Amniotic epithelial cell (primary cell): ENCODE results near the gene SLFN5.
"Not testable (repeated sequence)": the region's sequence is repeated elsewhere in the genome, so short reads cannot be mapped to it uniquely, and the experiment has no call there.

Source experiments
- DNase-seq: peaks from one replicate; pipeline ENCODE4 v3.0.0-alpha.2; 2010; ENCODE audit warnings: low read depth

SLFN5 gene

GRCh38 chr17:35242158-35242804 lies 591 bp upstream of the SLFN5 start:
- DNase-seq = peak; percentile 28

DNA sequence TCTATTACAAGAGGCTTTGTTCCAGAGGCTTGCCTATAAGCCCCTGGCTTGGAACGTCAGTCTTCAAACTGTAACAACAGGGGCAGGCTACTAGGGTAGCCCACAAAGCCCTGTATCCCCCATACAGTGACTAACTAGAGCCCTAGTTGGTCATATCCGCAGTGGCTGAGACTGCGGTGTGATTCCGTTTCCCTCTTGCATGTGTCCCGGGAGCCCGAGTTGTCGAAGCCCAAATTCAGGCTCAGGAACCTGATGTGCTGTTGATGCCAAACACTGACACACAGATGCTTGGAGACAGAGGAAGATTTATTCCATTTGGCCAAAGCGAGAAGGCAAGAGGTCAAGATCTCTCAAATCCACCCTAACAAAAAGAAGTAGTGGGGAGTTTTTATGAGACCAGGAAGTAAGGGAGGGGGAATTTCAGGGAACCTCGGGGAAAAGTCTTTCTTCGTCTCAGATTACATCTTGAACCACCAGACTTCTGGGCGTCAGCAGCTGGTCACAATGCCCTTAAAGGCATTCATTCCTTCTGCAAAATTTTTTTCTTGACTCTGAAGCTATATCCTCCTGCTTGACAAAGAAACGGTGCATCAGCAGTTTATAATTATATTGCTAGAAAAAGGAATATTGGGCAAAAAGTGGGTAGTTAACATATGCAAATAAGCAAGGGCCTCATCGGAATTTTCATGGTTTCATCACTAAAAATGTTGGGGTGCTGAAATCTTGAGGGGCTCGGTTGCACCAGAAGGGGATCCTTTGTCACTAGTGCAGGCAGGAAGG lies 879 bp downstream of the SLFN5 start:
- peak; percentile 54 for DNase-seq

DNA sequence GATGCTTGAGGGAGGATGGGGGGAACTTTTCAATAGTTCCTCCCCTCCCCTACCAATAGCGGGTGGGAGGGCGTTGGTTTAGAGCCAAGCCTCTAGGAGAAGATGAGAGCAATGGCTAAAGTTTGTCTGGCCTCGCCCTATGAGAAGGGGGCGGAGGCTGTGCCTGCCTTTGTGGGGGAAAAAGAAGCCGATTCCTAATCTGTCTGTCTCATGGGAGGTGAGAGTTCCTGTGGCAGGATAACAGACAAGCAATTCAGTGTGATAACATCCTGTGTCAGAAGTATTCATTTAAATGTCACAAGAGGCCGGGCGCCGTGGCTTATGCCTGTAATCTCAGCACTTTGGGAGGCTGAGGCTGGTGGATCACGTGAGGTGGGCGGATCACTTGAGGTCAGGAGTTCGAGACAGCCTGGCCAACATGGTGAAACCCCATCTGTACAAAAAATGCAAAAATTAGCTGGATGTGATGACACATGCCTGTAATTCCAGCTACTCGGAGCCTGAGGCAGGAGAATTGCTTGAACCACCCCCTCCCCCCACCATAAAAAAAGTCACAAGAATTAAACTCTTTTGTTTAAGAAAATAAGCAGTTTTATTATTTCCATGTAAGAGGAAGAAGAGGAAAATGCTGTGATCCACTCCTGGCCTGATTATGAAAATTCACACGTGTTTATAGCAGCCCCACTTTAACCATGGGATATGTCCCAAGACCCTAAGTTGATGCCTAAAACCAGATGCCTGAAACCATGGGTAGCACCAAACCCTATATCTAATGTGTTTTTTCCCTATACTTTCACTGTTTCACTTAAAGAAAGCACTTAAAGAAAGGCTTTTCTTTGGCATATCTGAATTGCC lies 1.7 kb downstream of the SLFN5 start:
- peak; percentile 87 for DNase-seq

- DNase-seq = peak; percentile 94
Measured at GRCh38 chr17:35245196-35245486, 2.3 kb downstream of the SLFN5 start.

DNA sequence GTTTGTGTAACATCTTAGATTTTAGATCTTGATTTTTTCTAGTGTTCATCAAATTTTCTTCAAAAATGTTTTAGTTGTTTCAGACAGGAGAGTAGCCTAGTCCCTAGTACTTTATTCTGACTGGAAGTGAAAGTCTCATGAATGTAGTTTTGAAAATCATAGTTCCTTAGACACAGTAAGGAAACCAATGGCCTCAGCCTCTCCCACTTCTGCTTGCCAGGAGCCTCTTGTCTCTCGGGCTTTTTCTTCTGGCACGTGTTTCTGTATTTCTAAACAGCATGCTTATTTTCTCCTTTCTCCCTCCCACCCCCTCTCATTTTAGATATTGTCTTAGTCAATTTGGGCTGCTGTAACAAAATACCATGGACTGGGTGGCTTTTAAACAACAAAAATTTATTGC lies 9.8 kb downstream of the SLFN5 start:
- no peak for DNase-seq

GRCh38 chr17:35254107-35254773 lies 11.4 kb downstream of the SLFN5 start:
- DNase-seq = peak; percentile 97

DNA sequence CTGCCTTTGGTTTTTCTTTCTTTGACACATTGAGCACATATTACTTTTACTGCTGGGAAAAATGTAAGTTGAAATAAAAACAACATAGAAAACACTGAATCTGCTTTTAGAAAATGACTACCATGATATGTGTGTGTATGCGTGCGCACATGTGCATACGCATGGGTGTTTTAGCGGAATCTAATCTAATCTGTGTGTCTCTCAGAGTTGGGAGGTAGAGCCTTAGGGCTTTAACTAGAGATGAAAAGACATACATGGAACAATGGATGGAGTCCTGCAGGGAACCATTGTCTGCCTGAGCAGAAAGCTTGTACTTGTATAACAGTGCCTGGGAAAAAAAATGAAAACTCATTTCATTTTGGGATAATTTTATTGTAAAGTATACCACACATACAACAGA lies 12.4 kb downstream of the SLFN5 start:
- no peak for DNase-seq

- DNase-seq = no peak
Measured at GRCh38 chr17:35256629-35257028, 13.8 kb downstream of the SLFN5 start.

- peak; percentile 60 for DNase-seq
Measured at GRCh38 chr17:35257208-35257659, 14.4 kb downstream of the SLFN5 start.

DNA sequence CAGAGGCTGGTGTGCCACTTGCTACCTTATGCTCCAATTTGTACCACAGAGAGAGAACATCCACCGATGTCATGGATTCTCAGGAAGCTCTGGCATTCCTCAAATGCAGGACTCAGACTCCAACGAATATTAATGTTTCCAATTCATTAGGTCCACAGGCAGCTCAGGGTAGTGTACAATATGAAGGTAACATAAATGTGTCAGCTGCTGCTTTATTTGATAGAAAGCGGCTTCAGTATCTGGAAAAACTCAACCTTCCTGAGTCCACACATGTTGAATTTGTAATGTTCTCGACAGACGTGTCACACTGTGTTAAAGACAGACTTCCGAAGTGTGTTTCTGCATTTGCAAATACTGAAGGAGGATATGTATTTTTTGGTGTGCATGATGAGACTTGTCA lies 16.1 kb downstream of the SLFN5 start:
- DNase-seq = no peak

DNA sequence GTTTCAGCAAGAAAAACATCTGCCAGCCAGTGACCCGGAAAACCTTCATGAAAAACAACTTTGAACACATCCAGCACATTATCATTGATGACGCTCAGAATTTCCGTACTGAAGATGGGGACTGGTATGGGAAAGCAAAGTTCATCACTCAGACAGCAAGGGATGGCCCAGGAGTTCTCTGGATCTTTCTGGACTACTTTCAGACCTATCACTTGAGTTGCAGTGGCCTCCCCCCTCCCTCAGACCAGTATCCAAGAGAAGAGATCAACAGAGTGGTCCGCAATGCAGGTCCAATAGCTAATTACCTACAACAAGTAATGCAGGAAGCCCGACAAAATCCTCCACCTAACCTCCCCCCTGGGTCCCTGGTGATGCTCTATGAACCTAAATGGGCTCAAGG lies 22.2 kb downstream of the SLFN5 start:
- no peak for DNase-seq

- no peak for DNase-seq
Measured at GRCh38 chr17:35265566-35266141, 22.8 kb downstream of the SLFN5 start.

GRCh38 chr17:35274167-35275066 lies 31.5 kb downstream of the SLFN5 start:
- DNase-seq = not testable (repeated sequence)

DNA sequence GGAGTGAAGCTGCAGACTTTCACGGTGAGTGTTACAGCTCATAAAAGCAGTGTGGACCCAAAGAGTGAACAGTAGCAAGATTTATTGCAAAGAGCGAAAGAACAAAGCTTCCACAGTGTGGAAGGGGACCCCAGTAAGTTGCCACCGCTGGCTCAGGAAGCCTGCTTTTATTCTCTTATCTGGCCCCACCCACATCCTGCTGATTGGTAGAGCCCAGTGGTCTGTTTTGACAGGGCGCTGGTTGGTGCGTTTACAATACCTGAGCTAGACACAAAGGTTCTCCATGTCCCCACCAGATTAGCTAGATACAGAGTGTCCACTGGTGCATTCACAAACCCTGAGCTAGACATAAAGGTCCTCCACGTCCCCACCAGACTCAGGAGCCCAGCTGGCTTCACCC lies 35.6 kb downstream of the SLFN5 start:
- not testable (repeated sequence) for DNase-seq

GRCh38 chr17:35278876-35279275 lies 36.0 kb downstream of the SLFN5 start:
- not testable (repeated sequence) for DNase-seq

GRCh38 chr17:35283767-35284166 lies 40.9 kb downstream of the SLFN5 start:
- DNase-seq = no peak

DNA sequence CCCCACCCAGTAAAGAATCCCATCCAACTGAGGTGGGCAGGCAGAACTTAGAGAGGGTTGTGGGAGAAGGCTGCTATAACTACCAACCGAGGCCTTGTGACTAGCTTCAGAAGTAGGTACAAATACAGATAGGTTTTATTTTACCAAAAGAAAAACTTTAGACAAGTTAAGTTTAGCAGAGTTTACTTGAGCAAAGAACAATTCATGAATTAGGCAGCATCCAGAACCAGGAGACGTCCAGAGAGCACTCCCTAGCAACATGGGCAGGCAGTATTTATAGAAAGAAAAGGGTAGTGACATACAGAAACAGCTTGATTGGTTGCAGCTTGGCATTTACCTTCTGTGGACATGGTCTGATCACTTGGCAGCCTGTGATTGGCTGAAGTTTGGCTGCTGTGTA lies 42.1 kb downstream of the SLFN5 start:
- no peak for DNase-seq

GRCh38 chr17:35286120-35286781 lies 43.4 kb downstream of the SLFN5 start:
- DNase-seq = no peak

GRCh38 chr17:35287286-35287811 lies 44.5 kb downstream of the SLFN5 start:
- DNase-seq = no peak

DNA sequence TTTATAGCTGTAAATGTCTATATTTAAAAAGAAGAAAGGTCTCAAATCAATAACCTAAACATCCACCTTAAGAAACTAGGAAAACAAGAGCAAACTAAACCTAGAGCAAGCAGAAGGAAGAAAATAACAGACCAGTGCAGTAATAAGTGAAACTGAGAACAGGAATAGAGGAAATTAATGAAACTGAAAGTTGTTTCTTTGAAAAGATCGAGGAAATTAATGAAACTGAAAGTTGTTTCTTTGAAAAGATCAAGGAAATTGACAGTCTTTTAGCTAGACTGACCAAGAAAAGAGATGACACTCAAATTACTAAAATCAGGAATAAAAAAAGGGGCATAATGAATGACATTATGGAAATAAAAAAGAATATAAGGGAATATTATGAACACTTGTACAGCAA lies 46.4 kb downstream of the SLFN5 start:
- no peak for DNase-seq
